Right cardiac atrium (tissue), 5 donors: Measurements from ENCODE around the gene MAD1L1. TPM values are rescaled to one million over a fixed set of nuclear protein-coding genes. Genes with fewer than 3 reads are reported as not detected.

Experiments used
- ATAC-seq, 2 donors: fragments of 200-7000 bp; cut with Tn5 transposase; one replicate each; pipeline versions ENCODE4 v1.8.0 to v1.9.1; 2020; ENCODE audit warnings: moderate library complexity in 2 of 2, mild to moderate bottlenecking in 1 of 2
- DNase-seq, 3 donors: peaks; one replicate each; pipeline ENCODE4 v3.0.0-alpha.2; 2020
- H3K27ac ChIP-seq: one replicate; pipeline ENCODE4 v1.5.1; 2013; ENCODE audit warnings: mild to moderate bottlenecking, low read length, control low read depth, moderate library complexity
- H3K27me3 ChIP-seq: one replicate; pipeline ENCODE4 v1.6.1; 2013; ENCODE audit not compliant: control insufficient read depth, insufficient read depth
- H3K4me1 ChIP-seq: one replicate; pipeline ENCODE4 v1.6.1; 2013; ENCODE audit warnings: low read length; ENCODE audit not compliant: control insufficient read depth, insufficient read depth
- H3K4me3 ChIP-seq: one replicate; pipeline ENCODE4 v1.5.1; 2013; ENCODE audit warnings: low read length, control low read depth
- H3K9me3 ChIP-seq: one replicate; pipeline ENCODE4 v1.6.1; 2013; ENCODE audit warnings: low read length; ENCODE audit not compliant: control insufficient read depth
- WGBS: extraction: QIAGEN DNeasy Blood & Tissue Kit; methylation state at CpG from one replicate; pipeline ENCODE4 v1.1.7; 2013; 5-methylcytosine and 5-hydroxymethylcytosine counted together
- intact Hi-C, 4 donors: fragments of 100-400 bp; cut with DNase I; formaldehyde crosslinking; loops; one replicate each; pipeline versions ENCODE4 v1.11.0 to v1.14.0; 2022 to 2023
- polyA plus RNA-seq: library from polyadenylated mRNA; stranded (reverse); fragments of 200-250 nt; gene quantifications from one replicate; pipeline ENCODE4 v1.2.3, GENCODE V29; 2013
- total RNA-seq, 4 donors: library from RNA; stranded (reverse); fragmentation: NEBNext Ultra II Directional; extraction: Animal tissue kit (Norgen Biotek cat#: 25700); gene quantifications; one replicate each; pipeline ENCODE4 v1.2.1, GENCODE V29; 2021
- donor health status: healthy with polysubstance abuse.
- donor health status: DM: no; HTN: yes; CAD: no.
- donor health status: DM: no; HTN: no; CAD: no.
- donor health status: DM: no; HTN: yes; CAD: no; lungs with severe emphysema.
- donor health status: DM: yes; HTN: yes; CAD: no.

Gene MAD1L1
- total and polyA plus RNA-seq, 5 donors = 15.3 to 41.0 (median 33.7) TPM

DNA sequence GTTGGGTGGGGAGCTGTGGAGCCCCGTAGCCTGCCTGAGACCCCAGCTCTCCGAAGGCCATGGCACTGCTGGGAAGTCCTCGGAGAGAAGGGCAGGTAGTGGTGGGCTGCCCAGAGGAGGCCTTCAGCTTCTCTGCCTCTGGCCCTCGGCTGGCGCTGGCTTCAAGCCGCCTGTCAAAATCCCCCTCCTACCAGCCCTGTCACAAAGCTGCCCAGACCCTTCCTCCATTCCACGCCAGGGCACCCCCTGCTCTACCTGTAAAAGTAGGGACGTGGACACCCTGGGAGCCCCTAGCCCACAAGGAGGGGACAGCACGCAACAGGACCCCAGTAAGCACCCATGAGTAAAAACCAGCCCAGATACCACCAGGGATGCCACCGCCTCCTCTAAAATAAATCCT lies 31.6 kb downstream of the MAD1L1 start:
- H3K27ac ChIP-seq = no peak overlapping the region
- DNase-seq (no peak), ATAC-seq (no peak)
- H3K4me1 ChIP-seq = peaks cover 7% of the 10 kb centered on the region
- WGBS = 98% methylated on average over 10 of the region's 10 CpGs
- H3K27me3 ChIP-seq = no peaks in the 10 kb centered on the region
- H3K4me3 ChIP-seq = no peak overlapping the region
- intact Hi-C loops = loop anchor here in 3 of 4 donors (10.0 kb wide), 4 partner anchors 96 to 626 kb away; partner anchors contain the start of gene PSMG3 (in 1 of the 3)
- H3K9me3 ChIP-seq = no peaks in the 10 kb centered on the region

GRCh38 chr7:2200584-2200980 lies 32.2 kb downstream of the MAD1L1 start:
- no peak for ATAC-seq

DNA sequence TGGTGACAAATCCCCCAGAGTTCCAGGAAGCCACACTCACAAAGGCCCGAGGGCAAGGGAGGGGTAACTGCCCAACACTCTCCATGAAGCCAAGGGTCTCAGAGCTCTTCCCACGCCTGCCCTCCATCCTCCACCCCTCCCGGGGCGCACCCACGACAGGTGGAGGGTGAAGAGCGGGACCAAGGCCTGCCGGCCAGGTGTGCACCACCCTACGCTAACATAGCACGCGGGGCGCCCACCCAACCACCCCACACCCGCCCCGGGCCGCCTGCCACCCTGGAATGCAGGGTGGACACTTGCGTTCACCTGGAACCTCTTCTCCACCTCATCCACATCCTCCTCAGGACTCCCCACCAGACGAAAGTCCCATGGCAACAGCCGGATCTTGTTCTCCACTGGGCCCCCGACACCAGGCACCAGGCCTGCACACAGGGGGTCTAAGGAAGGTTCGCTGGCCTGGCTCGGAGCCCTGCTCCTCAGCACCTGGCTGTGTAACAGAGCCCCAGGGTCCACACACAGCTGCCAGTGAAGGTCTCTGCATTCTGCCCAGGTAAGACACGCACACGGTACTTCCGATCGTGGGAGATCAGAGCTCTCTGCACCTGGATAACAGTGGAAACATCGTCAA lies 32.7 kb downstream of the MAD1L1 start:
- peak in 2 of 3 donors; percentile 43 to 55 for DNase-seq
- 95% methylated on average over 25 of the region's 25 CpGs for WGBS
- intact Hi-C loops = loop anchor here (10.0 kb wide), 5 partner anchors 85 to 625 kb away; partner anchors contain the start of gene PSMG3 (in 1 of the 4)

More at GRCh38 chr7:2200584-2200980, 32.2 kb downstream of the MAD1L1 start:
- peak in 2 of 3 donors; percentile 25 to 35 for DNase-seq
- peaks cover 7% of the 10 kb centered on the region for H3K4me1 ChIP-seq
- H3K9me3 ChIP-seq = no peaks in the 10 kb centered on the region
- no peaks in the 10 kb centered on the region for H3K27me3 ChIP-seq
- H3K4me3 ChIP-seq = no peak overlapping the region
- H3K27ac ChIP-seq = no peak overlapping the region
- intact Hi-C loops = loop anchor here in 3 of 4 donors (10.0 kb wide), 4 partner anchors 96 to 626 kb away; partner anchors contain the start of gene PSMG3 (in 1 of the 3)
- 95% methylated on average over 18 of the region's 18 CpGs for WGBS

DNA sequence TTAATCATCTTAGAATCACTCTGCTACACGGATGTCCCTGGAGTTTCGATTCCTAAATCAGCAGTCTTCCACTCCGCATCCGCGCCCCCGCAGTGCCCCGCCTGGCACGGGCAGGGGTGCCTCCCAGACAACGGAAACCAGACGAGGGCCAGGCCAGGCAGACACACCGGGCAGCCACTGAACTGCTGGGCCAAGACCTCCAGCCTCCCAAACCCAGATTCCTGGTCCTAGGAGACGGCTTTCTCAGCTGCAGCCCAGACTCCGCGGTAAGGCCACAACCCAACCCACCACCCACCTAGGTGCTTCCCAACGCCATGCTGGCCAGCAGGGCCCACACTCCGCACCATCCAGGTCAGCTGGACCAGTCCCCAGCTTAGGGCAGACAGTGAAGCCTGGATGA lies 33.2 kb downstream of the MAD1L1 start:
- DNase-seq = no peak
- H3K4me1 ChIP-seq = peaks cover 7% of the 10 kb centered on the region
- H3K4me3 ChIP-seq = no peak overlapping the region
- no peaks in the 10 kb centered on the region for H3K9me3 ChIP-seq
- intact Hi-C loops = loop anchor here in 1 of 4 donors (10.0 kb wide), 1 partner anchor 85 kb away; no protein-coding TSS in a partner anchor
- 94% methylated on average over 16 of the region's 16 CpGs for WGBS
- H3K27me3 ChIP-seq = no peaks in the 10 kb centered on the region
- no peak for ATAC-seq
- H3K27ac ChIP-seq = no peak overlapping the region

More for the DNA sequence above, 32.7 kb downstream of the MAD1L1 start:
- Histone ChIP-seq H3K27ac (no peak overlapping the region), H3K4me3 (no peak overlapping the region), H3K9me3 (no peaks in the 10 kb centered on the region), H3K27me3 (no peaks in the 10 kb centered on the region), H3K4me1 (peaks cover 7% of the 10 kb centered on the region)
- ATAC-seq = no peak

DNA sequence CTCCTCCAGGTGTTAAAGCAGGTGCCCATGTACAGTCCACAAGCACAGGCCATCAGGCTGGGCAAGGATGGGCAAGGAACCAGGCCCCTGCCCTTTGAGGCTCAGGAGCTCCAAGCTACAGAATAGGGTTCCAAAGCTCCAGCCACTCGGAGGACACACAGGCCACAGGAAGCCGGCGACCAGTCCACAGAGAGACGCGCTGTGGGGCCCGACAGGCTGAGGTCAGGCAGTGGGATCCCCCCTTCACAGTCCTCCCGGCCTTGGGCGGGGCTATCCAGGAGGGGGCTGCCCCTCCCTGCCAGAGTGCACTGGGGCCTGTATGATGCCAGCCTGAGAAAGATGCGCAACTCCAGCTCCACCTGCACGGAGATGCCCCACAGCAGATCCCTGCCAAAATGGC lies 34.0 kb downstream of the MAD1L1 start:
- Histone ChIP-seq H3K4me3 (no peak overlapping the region), H3K9me3 (no peaks in the 10 kb centered on the region), H3K27ac (no peak overlapping the region), H3K4me1 (peaks cover 7% of the 10 kb centered on the region), H3K27me3 (no peaks in the 10 kb centered on the region)
- intact Hi-C loops = loop anchor here in 1 of 4 donors (10.0 kb wide), 1 partner anchor 84 kb away; no protein-coding TSS in a partner anchor
- no peak for ATAC-seq
- DNase-seq = peak in 2 of 3 donors; percentile 38 to 46
- WGBS = 90% methylated on average over 10 of the region's 10 CpGs

DNA sequence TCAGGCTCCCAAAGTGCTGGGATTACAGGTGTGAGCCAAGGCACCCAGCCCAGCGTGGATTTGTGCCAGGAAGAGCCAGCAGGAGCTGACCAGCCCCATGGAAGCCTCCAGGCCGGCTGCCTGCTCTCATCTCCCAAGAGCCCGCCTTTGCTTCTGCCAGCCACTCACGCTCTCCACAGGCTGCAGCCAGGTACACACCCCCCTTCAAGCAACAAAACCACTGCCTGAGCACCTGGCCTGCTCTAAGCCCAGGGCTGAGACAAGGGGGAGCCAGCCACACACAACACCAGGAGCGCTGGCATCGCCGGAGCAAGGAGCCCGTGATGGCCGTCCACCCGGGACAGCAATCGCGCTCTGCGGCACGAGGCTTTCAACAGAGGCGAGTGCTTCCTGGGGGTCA lies 34.5 kb downstream of the MAD1L1 start:
- H3K9me3 ChIP-seq = no peaks in the 10 kb centered on the region
- no peak overlapping the region for H3K4me3 ChIP-seq
- ATAC-seq = peak in 1 of 2 donors; percentile 5
- WGBS = 84% methylated on average over 15 of the region's 15 CpGs
- peak in 2 of 3 donors; percentile 74 to 79 for DNase-seq
- H3K27me3 ChIP-seq = no peaks in the 10 kb centered on the region
- H3K4me1 ChIP-seq = peaks cover 7% of the 10 kb centered on the region
- H3K27ac ChIP-seq = no peak overlapping the region
- intact Hi-C loops = loop anchor here in 1 of 4 donors (10.0 kb wide), 1 partner anchor 83 kb away; no protein-coding TSS in a partner anchor

GRCh38 chr7:2197436-2198155 lies 35.1 kb downstream of the MAD1L1 start:
- no peak overlapping the region for H3K27ac ChIP-seq
- ATAC-seq = peak; percentile 41 to 43
- H3K27me3 ChIP-seq = no peaks in the 10 kb centered on the region
- 70% methylated on average over 21 of the region's 21 CpGs for WGBS
- peak in 2 of 3 donors; percentile 55 to 56 for DNase-seq
- H3K4me1 ChIP-seq = peaks cover 7% of the 10 kb centered on the region
- no peak overlapping the region for H3K4me3 ChIP-seq
- intact Hi-C loops = loop anchor here in 1 of 4 donors (10.0 kb wide), 1 partner anchor 83 kb away; no protein-coding TSS in a partner anchor
- no peaks in the 10 kb centered on the region for H3K9me3 ChIP-seq

GRCh38 chr7:2196381-2197378 lies 36.1 kb downstream of the MAD1L1 start:
- no peaks in the 10 kb centered on the region for H3K27me3 ChIP-seq
- peaks cover 7% of the 10 kb centered on the region for H3K4me1 ChIP-seq
- peak in 2 of 3 donors; percentile 49 to 67 for DNase-seq
- peak overlapping the region; percentile 33 for H3K27ac ChIP-seq
- no peaks in the 10 kb centered on the region for H3K9me3 ChIP-seq
- intact Hi-C loops = loop anchor here in 1 of 4 donors (10.0 kb wide), 1 partner anchor 82 kb away; no protein-coding TSS in a partner anchor
- WGBS = 77% methylated on average over 32 of the region's 32 CpGs
- ATAC-seq = peak in 1 of 2 donors; percentile 28
- H3K4me3 ChIP-seq = no peak overlapping the region

GRCh38 chr7:2195400-2196246 lies 37.1 kb downstream of the MAD1L1 start:
- Histone ChIP-seq H3K9me3 (no peaks in the 10 kb centered on the region), H3K27me3 (no peaks in the 10 kb centered on the region), H3K4me3 (no peak overlapping the region), H3K4me1 (peaks cover 7% of the 10 kb centered on the region), H3K27ac (peak overlapping the region; percentile 45)
- 73% methylated on average over 13 of the region's 13 CpGs for WGBS
- ATAC-seq (peak; percentile 38 to 39), DNase-seq (peak in 1 of 3 donors; percentile 66)
- intact Hi-C loops = loop anchor here in 1 of 4 donors (10.0 kb wide), 1 partner anchor 81 kb away; no protein-coding TSS in a partner anchor
